H54 (cell line): ENCODE measurements around the gene RAPGEF2.
"Not testable (repeated sequence)": the region's sequence is repeated elsewhere in the genome, so short reads cannot be mapped to it uniquely, and the experiment has no call there.

Experiments used
- DNase-seq: peaks from one replicate; pipeline ENCODE4 v3.0.0; 2011; ENCODE audit warnings: low spot score, mixed read lengths; ENCODE audit not compliant: insufficient read length
- FAIRE-seq: peaks from 3 replicates; lab custom pipeline; 2011; peaks lifted over from hg19 to GRCh38; lab: Jason Lieb, UNC
- POLR2A ChIP-seq: IDR thresholded peaks from 2 replicates; pipeline ENCODE4 v1.6.1; 2011; ENCODE audit warnings: low read depth, mild to moderate bottlenecking, low read length

RAPGEF2 gene

DNA sequence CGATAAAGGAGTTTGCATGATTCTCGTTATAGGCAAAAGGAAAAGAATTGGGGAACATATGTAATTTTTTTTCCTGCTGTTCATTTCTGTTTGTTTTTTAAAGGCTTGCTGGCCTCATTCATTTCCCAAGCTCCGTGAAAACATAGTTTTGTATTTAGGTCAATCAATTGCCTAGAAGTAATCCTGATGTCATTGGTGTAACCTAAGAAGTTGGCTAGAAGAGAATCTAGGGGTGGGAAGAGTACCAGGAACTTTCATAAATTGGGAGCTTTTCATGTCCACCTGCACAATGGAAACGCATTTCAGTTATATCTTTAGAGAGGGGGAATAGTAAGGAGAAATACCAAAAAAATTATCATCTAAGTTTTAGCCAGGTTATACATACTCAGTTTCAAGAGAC lies 3.8 kb downstream of the RAPGEF2 start:
- DNase-seq (no peak), FAIRE-seq (no peak)
- no peak for TF ChIP-seq POLR2A

- FAIRE-seq: no peak
- DNase-seq: no peak
- TF ChIP-seq POLR2A: no peak
Measured at GRCh38 chr4:159107203-159107925, 4.5 kb downstream of the RAPGEF2 start.

- no peak for TF ChIP-seq POLR2A
- FAIRE-seq: no peak
- DNase-seq: no peak
Measured at GRCh38 chr4:159108124-159108523, 5.2 kb downstream of the RAPGEF2 start.

- FAIRE-seq (no peak), DNase-seq (no peak)
- TF ChIP-seq POLR2A: no peak
Measured at GRCh38 chr4:159110961-159111360, 8.1 kb downstream of the RAPGEF2 start.

DNA sequence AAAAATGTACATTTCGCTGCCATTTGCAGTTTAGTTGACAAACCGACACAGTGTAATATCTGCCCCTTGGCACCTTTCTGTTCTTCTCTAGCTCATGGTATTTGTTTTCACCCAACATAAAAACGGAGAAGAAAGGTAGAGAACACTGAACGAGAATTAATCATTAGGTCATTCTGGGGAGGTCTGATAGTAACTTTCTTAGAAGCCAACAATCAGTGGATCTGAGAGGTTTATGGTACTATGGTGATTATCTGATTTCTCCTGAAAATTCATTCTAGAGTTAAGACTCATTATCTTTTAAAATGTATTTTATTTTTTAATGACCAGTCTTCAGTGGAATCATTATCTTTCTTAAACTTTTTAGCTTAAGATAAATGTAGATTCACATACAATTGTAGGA lies 8.5 kb downstream of the RAPGEF2 start:
- FAIRE-seq: no peak
- no peak for TF ChIP-seq POLR2A
- DNase-seq: no peak

GRCh38 chr4:159113366-159113765 lies 10.5 kb downstream of the RAPGEF2 start:
- FAIRE-seq, DNase-seq: not testable (repeated sequence)

GRCh38 chr4:159116098-159116497 lies 13.2 kb downstream of the RAPGEF2 start:
- DNase-seq, FAIRE-seq: not testable (repeated sequence)

DNA sequence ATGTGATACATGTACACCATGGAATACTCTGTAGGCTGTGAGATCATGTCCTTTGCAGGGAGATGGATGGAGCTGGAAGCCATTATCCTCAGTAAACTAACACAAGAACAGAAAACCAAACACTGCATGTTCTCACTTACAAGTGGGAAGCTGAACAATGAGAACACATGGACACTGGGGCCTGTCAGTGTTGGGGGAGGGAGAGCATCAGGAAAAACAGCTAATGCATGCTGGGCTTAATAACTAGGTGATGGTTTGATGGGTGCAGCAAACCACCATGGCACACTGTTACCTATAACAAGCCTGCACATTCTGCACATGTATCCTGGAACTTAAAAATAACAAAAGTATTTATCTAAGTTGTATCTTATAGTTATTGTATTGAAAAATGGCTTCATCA lies 13.8 kb downstream of the RAPGEF2 start:
- not testable (repeated sequence) for DNase-seq, FAIRE-seq

DNA sequence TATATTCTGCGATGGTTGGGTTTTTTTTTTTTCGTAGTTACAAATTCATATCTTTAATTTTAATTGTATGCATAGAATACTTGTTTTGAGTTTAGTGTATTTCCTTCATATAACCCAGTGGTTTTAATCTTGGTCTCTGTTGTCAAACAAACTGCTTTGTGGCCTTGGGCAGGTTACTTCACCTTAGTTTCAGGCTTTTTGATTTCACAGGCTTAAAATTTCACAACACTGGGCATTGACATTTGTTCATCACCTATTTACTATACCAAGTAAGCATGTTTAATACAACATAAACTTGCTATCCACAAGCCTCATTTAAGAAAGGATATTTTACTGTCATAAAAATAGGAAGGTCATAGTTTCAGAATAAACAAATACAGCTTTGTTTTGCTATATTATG lies 14.7 kb downstream of the RAPGEF2 start:
- FAIRE-seq (no peak), DNase-seq (no peak)
- TF ChIP-seq POLR2A: no peak

DNA sequence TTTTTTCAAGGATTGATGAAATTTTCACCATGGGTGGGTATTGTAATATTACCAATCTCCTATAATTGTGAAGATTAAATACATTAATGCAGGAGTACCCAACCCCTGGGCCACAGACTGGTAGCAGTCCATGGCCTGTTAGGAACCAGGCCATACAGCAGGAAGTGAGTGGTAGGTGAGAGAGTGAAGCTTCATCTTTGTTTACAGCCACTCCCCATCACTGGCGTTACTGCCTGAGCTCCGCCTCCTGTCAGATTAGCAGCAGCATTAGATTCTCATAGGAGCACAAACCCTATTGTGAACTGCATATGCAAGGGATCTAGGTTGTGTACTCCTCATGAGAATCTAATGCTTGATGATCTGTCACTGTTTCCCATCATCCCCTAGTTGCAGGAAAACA lies 15.1 kb downstream of the RAPGEF2 start:
- no peak for FAIRE-seq
- no peak for DNase-seq
- no peak for TF ChIP-seq POLR2A

- FAIRE-seq (no peak), DNase-seq (no peak)
- TF ChIP-seq POLR2A: no peak
Measured at GRCh38 chr4:159121371-159121770, 18.5 kb downstream of the RAPGEF2 start.

- TF ChIP-seq POLR2A: no peak
- DNase-seq (no peak), FAIRE-seq (no peak)
Measured at GRCh38 chr4:159126716-159127115, 23.8 kb downstream of the RAPGEF2 start.

- FAIRE-seq: no peak
Measured at GRCh38 chr4:159127745-159128518, 25.1 kb downstream of the RAPGEF2 start.

DNA sequence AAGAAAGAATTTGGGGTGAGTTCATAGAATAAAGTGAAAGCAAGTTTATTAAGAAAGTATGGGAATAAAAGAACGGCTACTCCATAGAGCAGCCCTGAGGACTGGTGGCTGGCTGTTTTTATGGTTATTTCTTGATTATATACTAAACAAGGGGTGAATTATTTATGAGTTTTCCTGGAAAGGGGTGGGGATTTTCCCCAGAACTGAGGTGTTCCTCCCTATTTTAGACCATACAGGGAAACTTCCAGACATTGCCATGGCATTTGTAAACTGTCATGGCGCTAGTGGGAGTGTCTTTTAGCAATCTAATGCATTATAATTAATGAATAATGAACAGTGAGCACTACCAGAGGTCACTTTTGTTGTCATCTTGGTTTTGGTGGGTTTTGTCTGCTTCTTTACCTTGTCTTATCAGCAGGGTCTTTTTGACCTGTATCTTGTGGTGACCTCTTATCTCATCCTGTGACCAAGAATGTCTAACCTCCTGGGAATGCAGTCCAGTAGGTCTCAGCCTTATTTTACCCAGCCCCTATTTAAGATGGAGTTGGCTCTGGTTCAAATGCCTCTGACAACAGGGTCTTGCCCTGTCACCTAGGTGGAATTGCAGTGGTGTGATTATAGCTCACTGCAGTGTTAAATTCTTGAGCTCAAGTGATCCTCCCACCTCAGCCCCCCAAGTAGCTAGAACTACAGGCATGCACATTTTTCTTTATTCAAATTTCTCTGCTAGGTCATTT lies 27.1 kb downstream of the RAPGEF2 start:
- FAIRE-seq: no peak
- TF ChIP-seq POLR2A: no peak
- DNase-seq: no peak

More at GRCh38 chr4:159127745-159128518, 25.1 kb downstream of the RAPGEF2 start:
- no peak for DNase-seq
- no peak for TF ChIP-seq POLR2A
